Measurements from ENCODE around the gene HES2. TPM values are rescaled to one million over a fixed set of nuclear protein-coding genes. Genes with fewer than 3 reads are reported as not detected.
"Not testable (repeated sequence)": the region's sequence is repeated elsewhere in the genome, so short reads cannot be mapped to it uniquely, and the experiment has no call there.

HES2 gene
- total RNA-seq, 1 donor from 2014 or later: not detected

DNA sequence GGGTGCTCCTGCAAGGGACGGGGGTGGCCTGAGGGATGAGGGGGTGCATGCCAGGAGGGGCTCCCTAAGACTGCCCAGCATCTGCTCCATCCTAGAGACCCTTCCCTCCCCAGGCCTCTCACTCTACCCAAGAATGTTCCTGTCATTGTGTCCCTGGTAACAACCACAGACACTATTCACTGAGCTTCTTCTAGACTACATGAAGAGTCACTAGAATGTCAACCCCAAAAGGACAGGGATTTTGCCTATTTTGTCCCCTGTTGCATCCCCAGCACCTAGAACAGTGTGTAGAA lies 43.3 kb upstream of the HES2 start:
- H3K36me3 ChIP-seq (ENCODE audit: control insufficient read depth in 3 of 3, insufficient read depth in 3 of 3, low read length in 3 of 3): no peaks in the 10 kb centered on the region
- H3K27ac ChIP-seq (ENCODE audit: low read depth, low read length): no peak overlapping the region
- H3K4me3 ChIP-seq (ENCODE audit: low read length in 3 of 3): no peak overlapping the region
- H3K9ac ChIP-seq (ENCODE audit: low read depth in 1 of 3, low read length in 3 of 3): no peak overlapping the region
- H3K4me1 ChIP-seq (ENCODE audit: control insufficient read depth in 3 of 3, insufficient read depth in 3 of 3, low read length in 3 of 3): peaks cover 0 to 2% (median 0%) of the 10 kb centered on the region in 3 donors
- peaks cover 28 to 37% (median 31%) of the 10 kb centered on the region in 3 donors for H3K27me3 ChIP-seq (ENCODE audit: control insufficient read depth in 3 of 3, insufficient read depth in 3 of 3, low read length in 3 of 3)
- no peaks in the 10 kb centered on the region for H3K9me3 ChIP-seq (ENCODE audit: control insufficient read depth in 3 of 3, low read length in 3 of 3)

GRCh38 chr1:6462412-6463119 lies 42.8 kb upstream of the HES2 start:
- H3K27me3 ChIP-seq (ENCODE audit: control insufficient read depth in 3 of 3, insufficient read depth in 3 of 3, low read length in 3 of 3): peaks cover 28 to 37% (median 31%) of the 10 kb centered on the region in 3 donors
- no peaks in the 10 kb centered on the region for H3K9me3 ChIP-seq (ENCODE audit: control insufficient read depth in 3 of 3, low read length in 3 of 3)
- H3K4me3 ChIP-seq (ENCODE audit: low read length in 3 of 3): no peak overlapping the region
- H3K36me3 ChIP-seq (ENCODE audit: control insufficient read depth in 3 of 3, insufficient read depth in 3 of 3, low read length in 3 of 3): no peaks in the 10 kb centered on the region
- no peak overlapping the region for H3K27ac ChIP-seq (ENCODE audit: low read depth, low read length)
- peaks cover 0 to 2% (median 0%) of the 10 kb centered on the region in 3 donors for H3K4me1 ChIP-seq (ENCODE audit: control insufficient read depth in 3 of 3, insufficient read depth in 3 of 3, low read length in 3 of 3)
- no peak overlapping the region for H3K9ac ChIP-seq (ENCODE audit: low read depth in 1 of 3, low read length in 3 of 3)

DNA sequence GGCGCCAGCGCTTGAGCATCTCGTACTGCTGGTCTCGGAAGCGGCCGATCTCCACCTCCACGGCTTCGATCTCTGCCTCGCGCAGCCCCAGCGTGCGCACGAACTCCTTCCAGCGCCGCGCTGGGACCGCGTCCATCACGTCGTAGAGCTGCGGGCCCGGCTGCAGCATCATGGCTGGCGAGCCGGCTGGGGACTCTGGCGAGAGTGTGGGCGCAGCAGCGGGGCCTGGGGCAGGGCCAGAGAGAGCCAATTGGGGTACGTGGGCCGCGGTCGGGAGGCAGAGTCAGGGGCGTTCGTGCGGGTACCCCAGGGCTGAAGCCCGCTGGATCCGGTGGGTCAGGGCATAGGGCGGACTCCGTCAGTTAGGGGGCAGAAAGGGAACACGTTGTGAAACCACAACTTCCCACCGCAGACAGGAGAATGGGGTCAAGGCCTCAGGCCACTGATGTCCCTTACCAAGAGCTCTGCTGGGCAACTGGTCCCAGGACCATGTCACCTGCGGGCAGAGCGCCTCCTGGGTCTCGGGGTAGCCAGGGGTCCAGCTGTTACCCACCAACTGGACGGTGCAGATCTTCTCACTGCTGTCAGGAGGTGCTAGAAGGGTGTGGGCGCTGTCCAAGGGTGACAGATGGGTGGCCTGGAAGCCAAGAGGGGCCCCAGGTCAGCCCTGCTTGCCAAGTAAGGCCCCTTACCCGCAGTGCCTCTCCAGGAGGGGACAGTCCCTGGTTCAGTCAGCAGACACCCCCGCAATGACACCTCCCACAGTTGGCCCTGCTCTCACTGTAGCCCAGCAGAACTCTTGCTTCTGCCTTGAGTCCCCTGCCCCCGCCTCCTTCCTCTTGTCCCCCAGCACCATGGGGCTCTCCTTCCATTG lies 42.1 kb upstream of the HES2 start:
- Histone ChIP-seq H3K9me3 (ENCODE audit: control insufficient read depth in 3 of 3, low read length in 3 of 3) (no peaks in the 10 kb centered on the region), H3K27me3 (ENCODE audit: control insufficient read depth in 3 of 3, insufficient read depth in 3 of 3, low read length in 3 of 3) (peaks cover 35 to 42% (median 38%) of the 10 kb centered on the region in 3 donors), H3K36me3 (ENCODE audit: control insufficient read depth in 3 of 3, insufficient read depth in 3 of 3, low read length in 3 of 3) (no peaks in the 10 kb centered on the region), H3K4me3 (ENCODE audit: low read length in 3 of 3) (no peak overlapping the region), H3K9ac (ENCODE audit: low read depth in 1 of 3, low read length in 3 of 3) (no peak overlapping the region), H3K4me1 (ENCODE audit: control insufficient read depth in 3 of 3, insufficient read depth in 3 of 3, low read length in 3 of 3) (peaks cover 0 to 2% (median 0%) of the 10 kb centered on the region in 3 donors), H3K27ac (ENCODE audit: low read depth, low read length) (no peak overlapping the region)

DNA sequence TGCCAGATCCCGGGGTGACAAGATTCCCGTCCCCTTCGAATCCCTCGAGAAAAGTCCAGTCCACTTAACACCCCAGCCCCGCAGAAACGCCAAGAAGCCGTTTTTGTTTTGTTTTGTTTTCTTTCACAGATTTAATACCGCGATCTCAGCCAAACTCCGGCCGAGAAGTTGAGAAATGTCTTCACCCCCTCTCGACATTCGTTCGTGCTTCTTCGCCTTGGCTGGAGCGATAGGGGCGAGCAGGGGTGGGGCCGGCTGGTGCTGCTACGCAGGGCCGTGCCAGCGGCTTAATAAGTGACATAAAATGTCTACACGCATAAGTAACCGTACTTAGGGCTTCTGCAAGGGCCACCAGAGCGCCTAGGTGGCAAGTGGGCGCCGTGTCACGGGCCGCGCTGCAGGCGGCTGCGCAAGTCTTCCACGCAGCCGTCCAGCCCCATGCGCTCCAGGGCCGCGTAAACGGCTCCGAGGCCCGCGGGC lies 41.4 kb upstream of the HES2 start:
- H3K9me3 ChIP-seq (ENCODE audit: control insufficient read depth in 3 of 3, low read length in 3 of 3): no peaks in the 10 kb centered on the region
- no peak overlapping the region for H3K4me3 ChIP-seq (ENCODE audit: low read length in 3 of 3)
- peaks cover 41 to 46% (median 45%) of the 10 kb centered on the region in 3 donors for H3K27me3 ChIP-seq (ENCODE audit: control insufficient read depth in 3 of 3, insufficient read depth in 3 of 3, low read length in 3 of 3)
- peaks cover 0 to 2% (median 0%) of the 10 kb centered on the region in 3 donors for H3K4me1 ChIP-seq (ENCODE audit: control insufficient read depth in 3 of 3, insufficient read depth in 3 of 3, low read length in 3 of 3)
- no peaks in the 10 kb centered on the region for H3K36me3 ChIP-seq (ENCODE audit: control insufficient read depth in 3 of 3, insufficient read depth in 3 of 3, low read length in 3 of 3)
- H3K27ac ChIP-seq (ENCODE audit: low read depth, low read length): peak overlapping the region; percentile 30
- peak overlapping the region in 1 of 3 donors; percentile 45 for H3K9ac ChIP-seq (ENCODE audit: low read depth in 1 of 3, low read length in 3 of 3)

- Histone ChIP-seq H3K4me3 (ENCODE audit: low read length in 3 of 3) (no peak overlapping the region), H3K27me3 (ENCODE audit: control insufficient read depth in 3 of 3, insufficient read depth in 3 of 3, low read length in 3 of 3) (peaks cover 46 to 51% (median 47%) of the 10 kb centered on the region in 3 donors)
Observed at GRCh38 chr1:6460301-6461050, 40.8 kb upstream of the HES2 start.

DNA sequence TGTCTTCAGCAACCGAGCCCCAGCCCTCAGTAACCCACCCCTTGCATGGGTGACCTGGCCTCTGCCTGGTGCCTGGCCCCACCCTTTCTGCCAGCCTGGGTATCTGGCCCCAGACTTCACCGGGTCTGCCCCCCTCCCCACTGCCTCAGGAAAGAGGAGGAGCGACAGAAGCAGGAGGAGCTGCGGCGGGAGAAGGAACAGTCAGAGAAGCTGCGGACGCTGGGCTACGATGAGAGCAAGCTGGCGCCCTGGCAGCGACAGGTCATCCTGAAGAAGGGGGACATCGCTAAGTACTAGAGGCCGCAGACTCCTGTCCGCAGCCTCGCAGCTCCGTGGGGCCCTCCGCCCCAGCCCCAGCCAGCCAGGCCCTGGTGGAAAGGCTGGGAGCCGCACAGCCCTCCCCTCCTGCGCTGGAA lies 40.1 kb upstream of the HES2 start:
- Histone ChIP-seq H3K36me3 (ENCODE audit: control insufficient read depth in 3 of 3, insufficient read depth in 3 of 3, low read length in 3 of 3) (no peaks in the 10 kb centered on the region), H3K9me3 (ENCODE audit: control insufficient read depth in 3 of 3, low read length in 3 of 3) (no peaks in the 10 kb centered on the region), H3K9ac (ENCODE audit: low read depth in 1 of 3, low read length in 3 of 3) (no peak overlapping the region), H3K27ac (ENCODE audit: low read depth, low read length) (no peak overlapping the region), H3K4me3 (ENCODE audit: low read length in 3 of 3) (no peak overlapping the region), H3K4me1 (ENCODE audit: control insufficient read depth in 3 of 3, insufficient read depth in 3 of 3, low read length in 3 of 3) (peaks cover 0 to 5% (median 3%) of the 10 kb centered on the region in 3 donors), H3K27me3 (ENCODE audit: control insufficient read depth in 3 of 3, insufficient read depth in 3 of 3, low read length in 3 of 3) (peaks cover 48 to 57% (median 49%) of the 10 kb centered on the region in 3 donors)

More at GRCh38 chr1:6460301-6461050, 40.8 kb upstream of the HES2 start:
- Histone ChIP-seq H3K9ac (ENCODE audit: low read depth in 1 of 3, low read length in 3 of 3) (peak overlapping the region in 1 of 3 donors; percentile 45), H3K36me3 (ENCODE audit: control insufficient read depth in 3 of 3, insufficient read depth in 3 of 3, low read length in 3 of 3) (no peaks in the 10 kb centered on the region), H3K27ac (ENCODE audit: low read depth, low read length) (peak overlapping the region; percentile 30), H3K4me1 (ENCODE audit: control insufficient read depth in 3 of 3, insufficient read depth in 3 of 3, low read length in 3 of 3) (peaks cover 0 to 3% (median under 1%) of the 10 kb centered on the region in 3 donors), H3K9me3 (ENCODE audit: control insufficient read depth in 3 of 3, low read length in 3 of 3) (no peaks in the 10 kb centered on the region)

GRCh38 chr1:6456800-6457466 lies 37.2 kb upstream of the HES2 start:
- no peak overlapping the region for H3K27ac ChIP-seq (ENCODE audit: low read depth, low read length)

GRCh38 chr1:6455752-6456520 lies 36.2 kb upstream of the HES2 start:
- peaks cover 63 to 72% (median 66%) of the 10 kb centered on the region in 3 donors for H3K27me3 ChIP-seq (ENCODE audit: control insufficient read depth in 3 of 3, insufficient read depth in 3 of 3, low read length in 3 of 3)
- not testable (repeated sequence) for H3K4me1 ChIP-seq (ENCODE audit: control insufficient read depth in 3 of 3, insufficient read depth in 3 of 3, low read length in 3 of 3); H3K9me3 ChIP-seq (ENCODE audit: control insufficient read depth in 3 of 3, low read length in 3 of 3); H3K36me3 ChIP-seq (ENCODE audit: control insufficient read depth in 3 of 3, insufficient read depth in 3 of 3, low read length in 3 of 3); H3K4me3 ChIP-seq (ENCODE audit: low read length in 3 of 3); H3K9ac ChIP-seq (ENCODE audit: low read depth in 1 of 3, low read length in 3 of 3); H3K27ac ChIP-seq (ENCODE audit: low read depth, low read length)

More at GRCh38 chr1:6456800-6457466, 37.2 kb upstream of the HES2 start:
- H3K27me3 ChIP-seq (ENCODE audit: control insufficient read depth in 3 of 3, insufficient read depth in 3 of 3, low read length in 3 of 3): peaks cover 57 to 72% (median 62%) of the 10 kb centered on the region in 3 donors
- no peaks in the 10 kb centered on the region for H3K36me3 ChIP-seq (ENCODE audit: control insufficient read depth in 3 of 3, insufficient read depth in 3 of 3, low read length in 3 of 3)
- no peak overlapping the region for H3K4me3 ChIP-seq (ENCODE audit: low read length in 3 of 3)
- H3K9ac ChIP-seq (ENCODE audit: low read depth in 1 of 3, low read length in 3 of 3): no peak overlapping the region
- no peaks in the 10 kb centered on the region for H3K9me3 ChIP-seq (ENCODE audit: control insufficient read depth in 3 of 3, low read length in 3 of 3)
- H3K4me1 ChIP-seq (ENCODE audit: control insufficient read depth in 3 of 3, insufficient read depth in 3 of 3, low read length in 3 of 3): peaks cover 0 to 6% (median 5%) of the 10 kb centered on the region in 3 donors

Measured in skeletal muscle tissue (tissue), 4 donors.